Glutamatergic neuron (in vitro differentiated cells): Measurements from ENCODE around the gene ENTPD1. TPM values are rescaled to one million over a fixed set of nuclear protein-coding genes. Genes with fewer than 3 reads are reported as not detected.

Source experiments
- DNase-seq: peaks from one replicate; pipeline ENCODE4 v3.0.0; 2022
- H3K27ac Mint-ChIP-seq: one replicate; pipeline ENCODE4 v1.8.0; 2020; ENCODE audit warnings: mild to moderate bottlenecking, mixed read lengths, inconsistent platforms; ENCODE audit not compliant: unreplicated experiment
- H3K27me3 Mint-ChIP-seq: one replicate; pipeline ENCODE4 v1.8.0; 2020; ENCODE audit warnings: mild to moderate bottlenecking, moderate library complexity, mixed read lengths, inconsistent platforms; ENCODE audit not compliant: unreplicated experiment
- H3K36me3 Mint-ChIP-seq: one replicate; pipeline ENCODE4 v1.8.0; 2020; ENCODE audit warnings: mild to moderate bottlenecking, mixed read lengths, inconsistent platforms; ENCODE audit not compliant: unreplicated experiment
- H3K4me1 Mint-ChIP-seq: one replicate; pipeline ENCODE4 v1.8.0; 2020; ENCODE audit warnings: mild to moderate bottlenecking, low read depth, mixed read lengths, inconsistent platforms; ENCODE audit not compliant: unreplicated experiment
- H3K4me3 Mint-ChIP-seq: one replicate; pipeline ENCODE4 v1.8.0; 2020; ENCODE audit warnings: mild to moderate bottlenecking, mixed read lengths, inconsistent platforms; ENCODE audit not compliant: unreplicated experiment
- H3K9me3 Mint-ChIP-seq: one replicate; pipeline ENCODE4 v1.8.0; 2020; ENCODE audit warnings: mild to moderate bottlenecking, moderate library complexity, mixed read lengths, inconsistent platforms; ENCODE audit not compliant: unreplicated experiment
- total RNA-seq: library from RNA; stranded (reverse); fragmentation: NEBNext Ultra II Directional; extraction: Animal tissue kit (Norgen Biotek cat#: 25700); gene quantifications from one replicate; pipeline ENCODE4 v1.2.1, GENCODE V29; 2021; ENCODE audit not compliant: unreplicated experiment
- TF ChIP-seq, protein P1 (sequence below): fragments of 200-600 bp; sonication (generic); IDR thresholded peaks from one replicate; pipeline ENCODE4 v1.5.0; 2021; ENCODE audit not compliant: partially characterized antibody, unreplicated experiment

The ENTPD1 gene
- total RNA-seq, 1 donor from 2014 or later = not detected

DNA sequence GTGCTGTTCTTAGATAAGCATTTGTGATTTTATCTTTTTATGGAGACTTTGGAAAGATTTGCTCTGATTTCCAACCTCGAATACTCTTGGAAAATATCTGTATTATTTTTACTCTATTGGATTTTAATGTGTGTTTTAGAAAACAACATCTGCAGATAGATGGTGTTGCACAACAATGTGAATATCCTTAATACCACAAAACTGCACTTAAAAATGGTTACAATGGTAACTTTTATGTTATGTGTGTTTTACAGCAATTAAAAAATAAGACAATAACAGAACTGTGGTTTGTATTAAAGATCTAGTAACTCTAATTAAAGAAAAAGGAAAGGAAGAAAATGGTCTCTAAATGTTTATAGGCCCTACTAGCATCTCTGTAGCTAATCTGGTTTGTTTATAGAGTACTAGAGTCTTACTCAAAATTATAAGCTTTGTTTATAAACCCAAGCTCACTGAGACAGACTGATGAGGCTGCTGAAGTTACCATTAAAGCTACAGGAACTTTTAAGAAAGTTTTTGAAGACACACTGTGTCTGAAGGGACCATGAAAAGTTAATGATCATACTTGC is 77.2 kb downstream of the ENTPD1 start:
- Mint-ChIP-seq H3K4me1 (no peaks in the 10 kb centered on the region), H3K27me3 (no peaks in the 10 kb centered on the region), H3K27ac (no peak overlapping the region), H3K9me3 (no peaks in the 10 kb centered on the region), H3K36me3 (no peaks in the 10 kb centered on the region), H3K4me3 (no peak overlapping the region)
- no peak for DNase-seq
- TF ChIP-seq, protein P1, sequence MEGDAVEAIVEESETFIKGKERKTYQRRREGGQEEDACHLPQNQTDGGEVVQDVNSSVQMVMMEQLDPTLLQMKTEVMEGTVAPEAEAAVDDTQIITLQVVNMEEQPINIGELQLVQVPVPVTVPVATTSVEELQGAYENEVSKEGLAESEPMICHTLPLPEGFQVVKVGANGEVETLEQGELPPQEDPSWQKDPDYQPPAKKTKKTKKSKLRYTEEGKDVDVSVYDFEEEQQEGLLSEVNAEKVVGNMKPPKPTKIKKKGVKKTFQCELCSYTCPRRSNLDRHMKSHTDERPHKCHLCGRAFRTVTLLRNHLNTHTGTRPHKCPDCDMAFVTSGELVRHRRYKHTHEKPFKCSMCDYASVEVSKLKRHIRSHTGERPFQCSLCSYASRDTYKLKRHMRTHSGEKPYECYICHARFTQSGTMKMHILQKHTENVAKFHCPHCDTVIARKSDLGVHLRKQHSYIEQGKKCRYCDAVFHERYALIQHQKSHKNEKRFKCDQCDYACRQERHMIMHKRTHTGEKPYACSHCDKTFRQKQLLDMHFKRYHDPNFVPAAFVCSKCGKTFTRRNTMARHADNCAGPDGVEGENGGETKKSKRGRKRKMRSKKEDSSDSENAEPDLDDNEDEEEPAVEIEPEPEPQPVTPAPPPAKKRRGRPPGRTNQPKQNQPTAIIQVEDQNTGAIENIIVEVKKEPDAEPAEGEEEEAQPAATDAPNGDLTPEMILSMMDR = no peak

DNA sequence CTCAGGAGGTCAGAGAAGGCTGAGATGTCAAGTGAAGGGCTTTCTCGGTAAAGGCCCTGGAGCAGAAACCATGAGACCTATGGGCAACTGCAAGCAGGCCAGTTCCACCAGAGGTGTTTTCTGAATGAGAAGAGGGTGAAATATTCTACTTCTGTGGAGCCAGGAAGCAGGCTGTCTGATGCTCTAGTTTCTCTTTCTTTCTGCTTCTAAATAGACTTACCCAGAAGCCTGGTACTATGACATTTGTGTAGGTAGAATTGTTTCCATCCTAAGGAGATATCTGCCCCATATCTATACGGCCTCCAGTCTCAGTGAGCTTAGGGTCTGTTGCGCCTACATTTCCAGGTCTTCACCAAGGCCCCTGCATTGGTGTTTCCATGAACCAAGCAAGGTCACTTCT is 78.4 kb downstream of the ENTPD1 start:
- no peaks in the 10 kb centered on the region for H3K36me3 Mint-ChIP-seq
- H3K27me3 Mint-ChIP-seq = no peaks in the 10 kb centered on the region
- no peak overlapping the region for H3K4me3 Mint-ChIP-seq
- DNase-seq = no peak
- no peaks in the 10 kb centered on the region for H3K4me1 Mint-ChIP-seq
- TF ChIP-seq, protein P1 = no peak
- no peaks in the 10 kb centered on the region for H3K9me3 Mint-ChIP-seq
- no peak overlapping the region for H3K27ac Mint-ChIP-seq

DNA sequence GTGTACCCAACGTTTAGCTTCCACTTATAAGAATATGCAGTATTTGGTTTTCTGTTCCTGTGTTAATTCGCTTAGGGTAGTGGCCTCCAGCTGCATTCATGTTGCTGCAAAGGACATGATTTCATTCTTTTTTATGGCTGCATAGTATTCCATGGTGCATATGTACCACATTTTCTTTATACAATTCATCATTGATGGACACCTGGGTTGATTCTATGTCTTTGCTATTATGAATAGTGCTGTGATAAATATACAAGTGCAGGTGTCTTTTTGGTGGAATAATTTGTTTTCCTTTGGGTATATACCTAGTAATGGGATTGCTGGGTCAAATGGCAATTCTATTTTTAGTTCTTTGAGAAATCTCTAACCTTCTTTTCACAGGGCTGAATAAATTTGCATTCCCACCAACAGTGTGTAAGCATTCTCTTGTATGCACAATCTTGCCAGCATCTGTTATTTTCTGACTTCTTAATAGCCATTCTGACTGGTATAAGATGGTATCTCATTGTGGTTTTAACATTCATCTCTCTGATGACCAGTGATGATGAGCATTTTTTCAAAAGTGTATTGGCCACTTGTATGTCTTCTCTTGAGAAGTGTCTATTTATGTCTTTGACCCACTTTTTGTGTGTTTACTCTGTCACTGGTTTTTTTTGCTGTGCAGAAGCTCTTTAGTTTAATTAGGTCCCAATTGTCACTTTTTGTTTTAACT is 79.3 kb downstream of the ENTPD1 start:
- no peak for DNase-seq
- Mint-ChIP-seq H3K36me3 (no peaks in the 10 kb centered on the region), H3K9me3 (no peaks in the 10 kb centered on the region), H3K4me3 (no peak overlapping the region), H3K27me3 (no peaks in the 10 kb centered on the region), H3K4me1 (no peaks in the 10 kb centered on the region), H3K27ac (no peak overlapping the region)
- TF ChIP-seq, protein P1 = no peak

DNA sequence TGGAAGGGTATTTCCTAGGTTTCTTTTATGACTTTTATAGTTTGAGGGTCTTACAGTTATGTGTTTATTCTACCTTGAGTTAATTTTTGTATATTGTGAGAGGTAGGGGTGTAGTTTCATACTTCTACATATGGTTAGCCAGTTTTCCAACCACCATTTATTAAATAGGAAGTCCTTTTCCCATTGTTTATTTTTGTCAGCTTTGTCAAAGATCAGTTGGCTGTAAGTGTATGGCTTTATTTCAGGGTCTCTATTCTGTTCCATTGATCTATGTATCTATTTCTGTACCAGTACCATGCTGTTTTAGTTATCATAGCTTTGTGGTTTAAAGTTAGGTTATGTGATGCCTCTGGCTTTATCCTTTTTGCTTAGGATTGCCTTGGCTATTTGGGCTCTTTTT is 79.9 kb downstream of the ENTPD1 start:
- H3K4me3 Mint-ChIP-seq = no peak overlapping the region
- H3K4me1 Mint-ChIP-seq = no peaks in the 10 kb centered on the region

More for the DNA sequence above, 79.9 kb downstream of the ENTPD1 start:
- TF ChIP-seq, protein P1 = no peak
- Mint-ChIP-seq H3K36me3 (no peaks in the 10 kb centered on the region), H3K27ac (no peak overlapping the region), H3K9me3 (no peaks in the 10 kb centered on the region), H3K27me3 (no peaks in the 10 kb centered on the region)
- DNase-seq = no peak
